ENCODE results near the gene APLP2. TPM values are rescaled to one million over a fixed set of nuclear protein-coding genes. Genes with fewer than 3 reads are reported as not detected.

The APLP2 gene
- total and polyA plus RNA-seq, 2 of the 4 experiments (the other 2 are of a cell fraction): 127 to 235 TPM

- Histone ChIP-seq H3K23ac (ENCODE audit: low read depth, low read length) (no peak overlapping the region), H3K4me1 (ENCODE audit: control insufficient read depth, insufficient read depth, low read length) (peaks cover 5% of the 10 kb centered on the region), H4K20me1 (ENCODE audit: insufficient read depth, low read length) (peaks cover 20% of the 10 kb centered on the region), H3K36me3 (ENCODE audit: control insufficient read depth, insufficient read depth, low read length) (peaks cover 30% of the 10 kb centered on the region), H3K9me1 (ENCODE audit: insufficient read depth, low read length) (peaks cover 12% of the 10 kb centered on the region), H4K8ac (ENCODE audit: low read depth in 2 of 2, low read length in 2 of 2) (no peak overlapping the region), H3K27me3 (ENCODE audit: control insufficient read depth, insufficient read depth, low read length) (no peaks in the 10 kb centered on the region; the same call in none of the 2 replicates), H3K27ac (ENCODE audit: insufficient read depth, low read length) (no peak overlapping the region), H2AK9ac (replicated peaks; ENCODE audit: low read depth, low read length, poor library complexity) (no peak overlapping the region), H3K4ac (ENCODE audit: low read depth, low read length) (no peak overlapping the region), H2BK20ac (ENCODE audit: low read depth, low read length) (no peak overlapping the region), H2AFZ (replicated peaks; ENCODE audit: low read length, poor library complexity) (no peak overlapping the region), H3K4me2 (ENCODE audit: low read depth, low read length) (no peak overlapping the region), H3K14ac (replicated peaks; ENCODE audit: low read depth, low read length) (no peak overlapping the region), H2AK5ac (ENCODE audit: low read depth, low read length) (no peak overlapping the region), H3K4me3 (ENCODE audit: insufficient read depth, low read depth, low read length) (no peak overlapping the region), H4K5ac (ENCODE audit: low read depth, low read length) (no peak overlapping the region), H3K79me1 (ENCODE audit: low read depth in 1 of 2, low read length in 2 of 2) (peaks cover 4 to 32% of the 10 kb centered on the region in 2 experiments; a peak in 2 of 4 replicates), H3K9ac (ENCODE audit: low read depth, low read length) (no peak overlapping the region), H3K18ac (ENCODE audit: low read depth, low read length) (no peak overlapping the region), H2BK15ac (ENCODE audit: low read depth, low read length) (no peak overlapping the region), H4K91ac (ENCODE audit: insufficient read depth, low read depth, low read length) (no peak overlapping the region), H2BK120ac (ENCODE audit: low read depth, low read length) (no peak overlapping the region), H3K56ac (ENCODE audit: extremely low read depth, insufficient read depth, low read length) (no peak overlapping the region), H2BK5ac (ENCODE audit: low read depth, low read length, poor library complexity, severe bottlenecking) (no peak overlapping the region), H3K9me3 (ENCODE audit: control insufficient read depth, insufficient read depth, low read length) (no peaks in the 10 kb centered on the region)
- CTCF ChIA-PET: interaction anchor here (0.6 to 1.3 kb wide), 2 partner anchors 198 to 246 kb away, joined by 4 to 6 read pairs; no protein-coding TSS in a partner anchor
- POLR2A ChIA-PET (ENCODE audit: unreplicated experiment): no interaction called here
- dilution Hi-C loops (cut with HindIII; ENCODE audit: low sequenced_read_pairs, unreplicated experiment) (no loop called here), intact Hi-C loops (cut with micrococcal nuclease) (loop anchor here (5.0 kb wide), 1 partner anchor 619 kb away; no protein-coding TSS in a partner anchor), in situ Hi-C loops (cut with MboI; ENCODE audit: low sequenced_read_pairs) (no loop called here)
- WGBS, 2 experiments (ENCODE audit: extremely low coverage in 2 of 2, insufficient read length in 1 of 2): 0% methylated on average over 1 of the region's 5 CpGs; no CpG with 5 or more reads in 1 of the 2 experiments
- TF ChIP-seq CHD1 (IDR thresholded peaks at IDR 0.05; ENCODE audit: low read depth, low read length) (no peak), MAFK (IDR thresholded peaks at IDR 0.05; ENCODE audit: low read depth, low read length) (peak; percentile 30; the same call in 1 of the 2 replicates), MXI1 (IDR thresholded peaks at IDR 0.05; ENCODE audit: borderline replicate concordance, low read depth, low read length) (0 out of 2 replicates have a peak, but pooled peaks have one; percentile 54), ELK1 (IDR thresholded peaks at IDR 0.05; ENCODE audit: borderline replicate concordance, low read depth, low read length) (no peak)
- ATAC-seq (ENCODE audit: low read depth) (peak; percentile 71), DNase-seq (peak; percentile 81)
- BruUV-seq (replicated peaks): TSS peak; percentile 88
These were observed 51.8 kb downstream of the APLP2 start for GRCh38 chr11:130121445-130121978.
